C4-2B (cell line): ENCODE results near the gene FLT1.

Source experiments
- H3K27ac ChIP-seq: fragments of 450-650 bp; 2 replicates; pipeline ENCODE4 v1.5.1; 2017
- CTCF ChIP-seq: fragments of 450-650 bp; conservative IDR thresholded peaks from 2 replicates; pipeline ENCODE4 v1.5.1; 2017; ENCODE audit warnings: mild to moderate bottlenecking
- ZFX ChIP-seq: fragments of 450-650 bp; IDR thresholded peaks from 2 replicates; pipeline ENCODE4 v1.6.1; 2017

The FLT1 gene

GRCh38 chr13:28410096-28410495, 84.8 kb downstream of the FLT1 start:
- H3K27ac ChIP-seq, result no peak overlapping the region
- TF ChIP-seq ZFX (no peak), CTCF (no peak)

- TF ChIP-seq CTCF, result no peak
- TF ChIP-seq ZFX, result no peak
- peak overlapping the region; percentile 82 for H3K27ac ChIP-seq
Measured at GRCh38 chr13:28409648-28410047, 85.3 kb downstream of the FLT1 start.

GRCh38 chr13:28408863-28409262, 86.1 kb downstream of the FLT1 start:
- H3K27ac ChIP-seq, result peak overlapping the region; percentile 82
- TF ChIP-seq ZFX (no peak), CTCF (no peak)

- H3K27ac ChIP-seq, result peak overlapping the region; percentile 82
- TF ChIP-seq CTCF (no peak), ZFX (no peak)
Measured at GRCh38 chr13:28408235-28408848, 86.6 kb downstream of the FLT1 start.

GRCh38 chr13:28406733-28407266, 88.1 kb downstream of the FLT1 start:
- TF ChIP-seq ZFX (no peak), CTCF (no peak)
- H3K27ac ChIP-seq, result peak overlapping the region; percentile 10; the same call in 1 of the 2 replicates

- H3K27ac ChIP-seq, result peak overlapping the region; percentile 46; the same call in 1 of the 2 replicates
- TF ChIP-seq CTCF, result no peak
Measured at GRCh38 chr13:28402057-28402381, 92.9 kb downstream of the FLT1 start.

GRCh38 chr13:28401303-28402056, 93.4 kb downstream of the FLT1 start:
- H3K27ac ChIP-seq, result peak overlapping the region; percentile 46; the same call in 1 of the 2 replicates
- TF ChIP-seq ZFX (no peak), CTCF (peak; percentile 16)
